Measurements from ENCODE around the gene POMC. TPM values are rescaled to one million over a fixed set of nuclear protein-coding genes. Genes with fewer than 3 reads are reported as not detected.

The POMC gene
- total and polyA plus RNA-seq, 2 of the 8 experiments (the other 6 are each of a cell fraction or from before 2014, with no cell fraction given), result 1.7 to 4.7 TPM

DNA sequence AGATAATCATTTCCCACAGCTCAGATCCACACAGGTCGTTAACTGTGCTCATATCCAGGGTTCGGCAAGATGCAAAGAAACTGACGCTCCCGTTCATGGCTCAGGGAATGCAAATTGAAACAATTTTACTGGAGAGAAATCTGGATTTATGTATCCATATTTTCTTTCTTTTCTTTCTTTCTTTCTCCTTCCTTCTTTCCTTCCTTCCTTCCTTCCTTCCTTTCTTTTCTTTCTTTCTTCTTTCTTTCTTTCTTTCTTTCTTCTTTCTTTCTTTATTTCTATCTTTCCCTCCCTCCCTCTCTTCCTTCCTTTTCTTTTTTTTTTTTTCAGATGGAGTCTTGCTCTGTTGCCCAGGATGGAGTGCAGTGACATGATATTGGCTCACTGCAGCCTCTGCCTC lies 20.0 kb upstream of the POMC start:
- Histone ChIP-seq H3K23ac (ENCODE audit: insufficient read length) (no peak overlapping the region), H3K36me3 (ENCODE audit: control insufficient read depth in 2 of 4, insufficient read depth in 4 of 4, low read length in 3 of 4) (no peaks in the 10 kb centered on the region), H3K14ac (ENCODE audit: insufficient read length) (no peak overlapping the region), H3K18ac (ENCODE audit: extremely low read depth, low read length) (no peak overlapping the region), H4K5ac (ENCODE audit: insufficient read length, low read depth, low read length) (no peak overlapping the region), H4K91ac (replicated peaks; ENCODE audit: insufficient read length, low read length) (no peak overlapping the region), H2BK15ac (ENCODE audit: low read length) (no peak overlapping the region), H3K9me3 (ENCODE audit: insufficient read depth in 2 of 2, low read depth in 1 of 2, low read length in 1 of 2) (no peaks in the 10 kb centered on the region), H2BK20ac (ENCODE audit: low read length) (no peak overlapping the region), H3K56ac (replicated peaks; ENCODE audit: insufficient read length, low read depth, low read length) (no peak overlapping the region), H2AFZ (ENCODE audit: low read length) (no peak overlapping the region; the same call in 1 of the 2 replicates), H3K4me3 (ENCODE audit: extremely low read depth in 1 of 4, insufficient read depth in 2 of 4, low read depth in 3 of 4, low read length in 4 of 4) (no peak overlapping the region), H3K4me2 (ENCODE audit: insufficient read depth in 1 of 2, low read depth in 2 of 2, low read length in 2 of 2) (no peak overlapping the region), H3K79me2 (ENCODE audit: control insufficient read depth in 1 of 2, insufficient read depth in 2 of 2, low read length in 2 of 2) (no peaks in the 10 kb centered on the region), H3K23me2 (ENCODE audit: low read depth, low read length) (no peaks in the 10 kb centered on the region; the same call in 1 of the 2 replicates), H3K79me1 (ENCODE audit: low read depth, low read length) (no peaks in the 10 kb centered on the region), H2BK120ac (replicated peaks; ENCODE audit: low read depth, low read length) (no peak overlapping the region), H3K27ac (ENCODE audit: low read depth, low read length) (no peak overlapping the region), H4K8ac (ENCODE audit: extremely low read depth, insufficient read depth, low read length) (no peak overlapping the region), H3K9ac (replicated peaks in 1 of 4; ENCODE audit: extremely low read depth in 1 of 4, low read depth in 3 of 4, low read length in 3 of 4) (no peak overlapping the region), H2BK5ac (ENCODE audit: low read depth, low read length) (no peak overlapping the region), H3K4ac (replicated peaks; ENCODE audit: insufficient read length, low read depth, low read length) (no peak overlapping the region), H3K27me3 (replicated peaks in 1 of 4; ENCODE audit: control insufficient read depth in 3 of 4, extremely low read depth in 1 of 4, insufficient read depth in 3 of 4, low read length in 3 of 4) (no peaks in the 10 kb centered on the region), H3K4me1 (replicated peaks in 1 of 4; ENCODE audit: control insufficient read depth in 3 of 4, insufficient read depth in 4 of 4, low read length in 3 of 4) (no peaks in the 10 kb centered on the region), H2AK5ac (ENCODE audit: low read depth, low read length) (no peak overlapping the region), H2BK12ac (ENCODE audit: low read depth, low read length) (no peak overlapping the region), H4K20me1 (replicated peaks in 1 of 2; ENCODE audit: control insufficient read depth in 1 of 2, insufficient read depth in 2 of 2, low read length in 2 of 2) (no peaks in the 10 kb centered on the region)
- FAIRE-seq, result no peak
- 89% methylated on average over 4 of the region's 4 CpGs; no CpG with 5 or more reads in 1 of the 2 experiments for WGBS, 2 experiments (ENCODE audit: extremely low coverage in 1 of 2, insufficient coverage in 1 of 2, insufficient read length in 1 of 2, insufficient replicate concordance in 2 of 2, low coverage in 1 of 2, low lambda C conversion rate in 2 of 2, missing lambda C conversion rate in 1 of 2)
- TF ChIP-seq, protein P1, sequence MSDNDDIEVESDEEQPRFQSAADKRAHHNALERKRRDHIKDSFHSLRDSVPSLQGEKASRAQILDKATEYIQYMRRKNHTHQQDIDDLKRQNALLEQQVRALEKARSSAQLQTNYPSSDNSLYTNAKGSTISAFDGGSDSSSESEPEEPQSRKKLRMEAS (IDR thresholded peaks at IDR 0.05), result no peak
- TF ChIP-seq ASH2L (IDR thresholded peaks at IDR 0.05; ENCODE audit: low read length) (no peak), KDM5A (IDR thresholded peaks at IDR 0.05; ENCODE audit: low read length) (no peak)
- CTCF ChIA-PET (ENCODE audit: partially characterized antibody), result interaction anchor here (0.9 to 2.1 kb wide), 3 partner anchors 9 to 36 kb away, joined by 3 to 8 read pairs (median 6); no protein-coding TSS in a partner anchor
- DNase-seq (ENCODE audit: low read depth in 1 of 2, low spot score in 2 of 2), result no peak
- POLR2A ChIA-PET (ENCODE audit: partially characterized antibody), result no interaction called here
